HG03066 (cell line): ENCODE measurements around the gene RAP1GAP2.
"Not testable (repeated sequence)": the region's sequence is repeated elsewhere in the genome, so short reads cannot be mapped to it uniquely, and the experiment has no call there.

Experiments
- ATAC-seq: cut with Tn5 transposase; IDR thresholded peaks from one replicate; pipeline ENCODE4 v1.9.1; 2021; ENCODE audit warnings: low read depth; ENCODE audit not compliant: unreplicated experiment

The RAP1GAP2 gene

DNA sequence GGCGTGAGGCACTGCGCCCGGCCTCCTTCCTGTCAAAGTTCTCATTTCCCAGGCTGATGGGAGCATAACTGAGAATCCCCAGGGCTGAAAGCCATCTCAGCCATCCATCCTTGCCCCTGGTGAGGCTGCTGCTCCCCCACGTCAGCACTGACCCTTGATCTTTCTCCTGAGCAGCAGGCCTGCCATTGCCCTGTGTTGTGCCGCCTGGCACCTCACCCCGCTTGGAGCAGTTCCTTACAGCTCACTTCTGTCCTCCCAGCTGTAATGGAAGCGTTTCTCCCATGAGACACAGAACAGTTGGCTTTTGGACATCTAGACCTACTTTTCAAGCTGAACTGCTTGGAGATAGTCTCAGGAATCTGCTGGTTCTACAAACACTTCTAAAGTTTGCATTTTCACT is 215.7 kb downstream of the RAP1GAP2 start:
- no peak for ATAC-seq

DNA sequence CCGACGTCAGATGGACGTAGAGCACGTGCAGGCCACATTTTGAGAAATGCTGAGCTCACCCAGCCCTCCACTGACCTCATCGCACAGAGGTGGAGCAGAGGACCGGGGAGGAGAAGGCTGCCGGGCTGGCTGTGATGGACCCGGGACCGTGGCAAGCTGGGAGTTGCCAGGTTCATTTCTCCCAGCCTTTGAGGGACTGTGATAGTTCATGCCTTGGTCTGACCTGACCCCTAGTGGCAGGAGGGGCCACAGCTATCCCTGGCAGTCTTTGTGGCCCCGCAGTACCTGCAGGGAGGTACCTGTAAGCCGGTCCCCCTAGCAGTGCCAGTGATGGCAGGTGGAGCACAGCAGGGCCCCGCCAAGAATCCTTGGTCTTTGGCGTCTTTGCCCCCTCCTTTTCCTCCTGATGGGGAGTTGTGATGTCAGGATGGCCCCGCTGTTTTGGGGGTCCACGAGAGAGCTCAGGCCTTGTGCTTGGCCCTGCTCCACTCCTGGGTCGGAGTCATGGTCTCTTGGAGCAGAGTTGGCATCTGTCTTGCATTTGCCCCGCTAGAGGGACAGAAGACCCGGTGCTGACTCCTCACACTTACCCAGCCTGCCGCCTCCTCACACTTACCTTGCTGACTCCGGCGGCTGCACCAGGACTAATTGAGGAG is 216.8 kb downstream of the RAP1GAP2 start:
- ATAC-seq, result no peak

DNA sequence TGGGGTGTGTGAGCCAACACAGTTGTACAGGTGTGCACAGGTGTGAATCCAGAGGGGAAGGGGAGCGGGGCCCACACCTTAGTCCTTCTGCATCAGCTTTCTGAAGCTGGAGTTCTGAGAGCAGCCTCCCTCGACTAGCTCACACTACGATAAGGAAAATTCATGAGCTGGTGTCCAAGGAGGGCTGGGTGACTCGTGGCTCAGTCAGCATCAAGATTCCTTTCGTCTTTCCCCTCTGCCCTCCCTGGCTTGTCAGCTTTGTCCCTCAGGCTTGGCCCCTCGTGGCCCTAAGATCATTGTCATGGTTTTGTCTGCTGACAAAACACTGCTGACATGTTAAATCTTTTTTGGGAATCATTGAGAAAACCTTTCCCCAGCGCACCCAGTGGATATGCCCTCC is 219.7 kb downstream of the RAP1GAP2 start:
- no peak for ATAC-seq

DNA sequence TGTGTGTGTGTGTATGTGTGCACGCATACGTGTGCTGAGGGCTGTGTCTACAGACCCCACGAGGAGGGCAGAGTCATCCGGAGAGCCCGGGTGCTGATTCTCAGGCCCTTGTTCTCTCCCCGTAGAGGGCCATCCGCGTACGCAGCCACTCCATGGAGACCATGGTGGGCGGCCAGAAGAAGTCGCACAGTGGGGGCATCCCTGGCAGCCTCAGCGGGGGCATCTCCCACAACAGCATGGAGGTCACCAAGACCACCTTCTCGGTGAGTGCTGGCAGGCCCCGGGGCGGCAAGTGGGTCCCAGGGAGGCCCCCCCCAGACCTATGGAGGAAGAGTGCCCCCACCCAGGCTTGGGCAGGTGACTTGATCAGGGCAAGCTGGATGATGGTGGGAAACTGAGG is 221.7 kb downstream of the RAP1GAP2 start:
- no peak for ATAC-seq

- no peak for ATAC-seq
Measured at GRCh38 chr17:3019761-3020160, 223.5 kb downstream of the RAP1GAP2 start.

GRCh38 chr17:3020381-3020780 is 224.1 kb downstream of the RAP1GAP2 start:
- no peak for ATAC-seq

- ATAC-seq, result no peak
Measured at GRCh38 chr17:3022197-3022596, 226.0 kb downstream of the RAP1GAP2 start.

GRCh38 chr17:3024346-3024745 is 228.1 kb downstream of the RAP1GAP2 start:
- no peak for ATAC-seq

DNA sequence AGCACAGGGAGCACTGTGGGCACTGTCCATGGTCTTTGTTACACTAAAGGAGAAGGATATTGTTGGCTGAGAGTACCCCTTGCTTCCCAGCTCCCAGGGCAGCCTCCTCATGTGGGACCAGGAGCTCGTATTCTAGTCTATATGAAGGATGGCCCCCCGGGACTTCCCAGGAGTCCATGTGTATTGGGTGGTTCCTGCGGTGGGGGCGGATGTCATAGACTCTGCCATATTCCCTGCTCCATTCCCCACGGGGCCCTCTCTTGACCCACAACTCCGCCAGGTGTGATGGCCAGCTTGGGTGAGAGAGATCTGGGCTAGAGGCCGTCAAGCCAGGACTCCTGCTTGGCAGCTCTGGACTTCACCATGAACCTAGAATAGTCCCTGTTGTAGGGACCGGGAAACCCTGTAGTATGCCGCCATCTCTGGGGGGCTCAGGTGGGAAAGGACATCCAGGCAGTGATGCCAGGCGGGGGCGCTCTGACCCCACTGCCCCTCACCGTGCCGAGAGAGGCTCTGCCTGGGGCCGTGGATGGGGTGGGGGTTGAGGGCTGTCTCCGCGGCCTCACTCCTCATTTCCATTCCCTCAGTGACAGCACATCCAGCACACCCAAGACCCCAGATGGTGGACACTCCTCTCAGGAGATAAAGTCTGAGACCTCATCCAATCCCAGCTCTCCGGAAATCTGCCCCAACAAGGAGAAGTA is 229.3 kb downstream of the RAP1GAP2 start:
- ATAC-seq, result no peak

GRCh38 chr17:3026125-3026855 is 230.1 kb downstream of the RAP1GAP2 start:
- no peak for ATAC-seq

GRCh38 chr17:3026856-3027751 is 230.9 kb downstream of the RAP1GAP2 start:
- no peak for ATAC-seq

DNA sequence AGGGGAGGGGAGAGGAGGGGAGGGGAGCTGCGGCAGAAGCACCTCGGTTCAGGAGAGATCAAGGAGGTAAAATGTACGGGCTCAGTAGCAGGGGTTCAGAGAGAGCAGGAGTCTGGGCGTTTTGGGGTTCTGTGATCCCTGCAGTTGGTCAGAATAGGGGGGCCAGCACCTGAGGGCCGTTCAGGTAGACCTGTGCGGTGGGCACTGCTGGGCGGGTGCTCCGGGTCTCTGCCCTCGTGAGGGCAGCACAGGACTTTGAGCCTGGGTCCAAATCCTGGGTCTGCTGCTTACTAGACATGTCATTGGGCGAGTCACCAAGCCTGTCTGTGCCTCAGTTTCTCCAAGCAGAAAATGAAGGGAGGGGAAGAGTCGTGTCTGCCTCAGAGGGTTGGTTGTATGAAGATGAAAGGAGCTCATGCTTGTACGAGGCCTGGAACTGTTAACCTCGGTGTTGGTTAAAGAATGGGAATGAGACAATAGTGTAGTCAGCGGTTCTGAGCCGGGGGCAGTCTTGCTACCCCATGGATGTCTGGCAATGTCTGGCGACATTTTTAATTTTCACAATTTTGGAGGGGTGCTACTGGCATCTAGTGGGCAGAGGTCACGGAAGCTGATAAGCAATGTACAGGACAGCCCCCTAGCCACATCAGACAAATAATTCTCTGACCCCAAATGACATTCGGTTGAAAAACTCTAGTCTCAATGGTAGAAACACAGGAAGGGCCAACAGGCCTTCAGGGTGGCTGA is 231.7 kb downstream of the RAP1GAP2 start:
- no peak for ATAC-seq

- no peak for ATAC-seq
Measured at GRCh38 chr17:3029213-3029913, 233.1 kb downstream of the RAP1GAP2 start.

DNA sequence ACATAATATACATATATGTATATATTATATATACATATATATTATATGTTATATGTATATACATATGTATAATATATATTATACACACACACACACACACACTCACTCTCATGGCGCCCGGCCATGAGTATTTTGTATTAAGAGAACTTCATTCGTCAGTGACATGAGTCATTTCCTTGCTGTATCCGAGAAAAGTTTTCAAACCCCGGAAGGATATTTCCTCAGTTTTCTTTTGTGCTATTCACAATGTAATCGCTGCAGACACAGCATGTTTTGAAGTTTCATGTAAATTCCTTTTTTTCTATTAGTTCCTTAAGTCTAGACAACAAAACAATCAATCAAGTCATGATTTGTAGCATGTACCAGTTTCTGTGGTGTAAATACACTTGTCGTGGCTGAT is 233.9 kb downstream of the RAP1GAP2 start:
- ATAC-seq, result no peak

- ATAC-seq, result not testable (repeated sequence)
Measured at GRCh38 chr17:3030852-3031470, 234.7 kb downstream of the RAP1GAP2 start.

GRCh38 chr17:3032258-3033247 is 236.3 kb downstream of the RAP1GAP2 start:
- no peak for ATAC-seq

DNA sequence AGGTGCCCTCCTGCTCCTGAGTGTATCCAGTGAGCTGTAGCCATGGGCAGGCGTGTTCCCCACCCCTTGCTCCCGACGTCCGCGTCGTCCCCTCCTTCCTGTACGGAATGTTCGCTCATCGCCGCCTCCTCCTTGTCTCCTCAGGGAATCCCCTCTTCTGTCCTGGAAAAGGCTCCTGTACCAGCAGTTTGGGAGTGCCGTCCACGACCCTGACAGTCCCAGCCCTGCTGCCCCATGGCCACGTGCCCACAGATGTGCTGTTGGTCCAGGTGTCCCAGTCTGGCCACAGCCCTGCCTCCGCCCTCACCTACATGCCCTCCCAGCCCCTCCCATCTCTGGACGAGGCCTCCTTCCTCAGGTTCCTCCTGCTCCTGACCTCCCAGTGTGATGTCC is 237.0 kb downstream of the RAP1GAP2 start:
- no peak for ATAC-seq
